Hepatocyte (in vitro differentiated cells): ENCODE results near the gene TUBD1. TPM values are rescaled to one million over a fixed set of nuclear protein-coding genes. Genes with fewer than 3 reads are reported as not detected.

ENCODE experiments used
- DNase-seq: peaks from one replicate; pipeline ENCODE4 v3.0.0-alpha.2; 2016; ENCODE audit warnings: low spot score
- H2AFZ ChIP-seq: fragments of 200-600 bp; sonication (generic); 2 replicates; pipeline ENCODE4 v1.6.0; 2016; ENCODE audit warnings: antibody characterized with exemption, mild to moderate bottlenecking
- H3K27ac ChIP-seq: fragments of 200-600 bp; sonication (generic); 2 replicates; pipeline ENCODE4 v1.5.1; 2016; ENCODE audit warnings: mild to moderate bottlenecking
- H3K27me3 ChIP-seq: fragments of 200-600 bp; sonication (generic); 2 replicates; pipeline ENCODE4 v1.6.1; 2016
- H3K36me3 ChIP-seq: fragments of 200-600 bp; sonication (generic); replicated peaks from 2 replicates; pipeline ENCODE4 v1.5.1; 2016; ENCODE audit warnings: low read depth; ENCODE audit not compliant: insufficient read depth
- H3K4me1 ChIP-seq: fragments of 200-600 bp; sonication (generic); 2 replicates; pipeline ENCODE4 v1.5.1; 2016; ENCODE audit warnings: mild to moderate bottlenecking, moderate library complexity; ENCODE audit not compliant: insufficient read depth
- H3K4me2 ChIP-seq: fragments of 200-600 bp; sonication (generic); 2 replicates; pipeline ENCODE4 v1.6.0; 2016
- H3K4me3 ChIP-seq: fragments of 200-600 bp; sonication (generic); 2 replicates; pipeline ENCODE4 v1.5.1; 2016; ENCODE audit warnings: mild to moderate bottlenecking
- H3K79me2 ChIP-seq: fragments of 200-600 bp; sonication (generic); 2 replicates; pipeline ENCODE4 v1.6.0; 2017; ENCODE audit warnings: mild to moderate bottlenecking
- H3K9me2 ChIP-seq: fragments of 200-600 bp; sonication (generic); replicated peaks from 2 replicates; pipeline ENCODE4 v1.6.0; 2017; ENCODE audit warnings: mild to moderate bottlenecking; ENCODE audit not compliant: insufficient read depth
- H3K9me3 ChIP-seq: fragments of 200-600 bp; sonication (generic); 2 replicates; pipeline ENCODE4 v1.5.1; 2016; ENCODE audit warnings: low read depth, mild to moderate bottlenecking
- H4K20me1 ChIP-seq: fragments of 200-600 bp; sonication (generic); 2 replicates; pipeline ENCODE4 v1.6.0; 2016; ENCODE audit warnings: mild to moderate bottlenecking; ENCODE audit not compliant: insufficient read depth, poor library complexity, severe bottlenecking
- EZH2 ChIP-seq: fragments of 200-600 bp; sonication (generic); IDR thresholded peaks from 2 replicates; pipeline ENCODE4 v1.6.1; 2016; ENCODE audit warnings: antibody characterized with exemption, mild to moderate bottlenecking, borderline replicate concordance
- EZH2phosphoT487 ChIP-seq: fragments of 200-600 bp; sonication (generic); IDR thresholded peaks from one replicate; pipeline ENCODE4 v1.6.1; 2018; ENCODE audit warnings: antibody characterized with exemption, mild to moderate bottlenecking, low read depth, moderate library complexity; ENCODE audit not compliant: unreplicated experiment, severe bottlenecking
- whole genome bisulfite sequencing: methylation state at CpG from one replicate; pipeline ENCODE4 v1.1.6; 2016; ENCODE audit warnings: low lambda C conversion rate; ENCODE audit errors: missing lambda C conversion rate; 5-methylcytosine and 5-hydroxymethylcytosine counted together
- polyA plus RNA-seq: library from polyadenylated mRNA; unstranded; fragments of >200 nt; fragmentation: Nextera tagmentation; extraction: Ambion mirVana; gene quantifications from 2 replicates; pipeline ENCODE4 v1.2.1, GENCODE V29; 2016
- total RNA-seq: library from RNA; depleted of rRNA; stranded (reverse); fragments of >200 nt; gene quantifications from 2 replicates; pipeline ENCODE4 v1.2.3, GENCODE V29; 2014
- TF ChIP-seq, protein P1 (sequence below): fragments of 200-600 bp; sonication (generic); IDR thresholded peaks from 2 replicates; pipeline ENCODE4 v1.5.1; 2016; ENCODE audit warnings: antibody characterized with exemption, mild to moderate bottlenecking; ENCODE audit not compliant: poor library complexity

Gene TUBD1
- total and polyA plus RNA-seq, 2 experiments from 2014 or later = 11.8 to 12.0 TPM

DNA sequence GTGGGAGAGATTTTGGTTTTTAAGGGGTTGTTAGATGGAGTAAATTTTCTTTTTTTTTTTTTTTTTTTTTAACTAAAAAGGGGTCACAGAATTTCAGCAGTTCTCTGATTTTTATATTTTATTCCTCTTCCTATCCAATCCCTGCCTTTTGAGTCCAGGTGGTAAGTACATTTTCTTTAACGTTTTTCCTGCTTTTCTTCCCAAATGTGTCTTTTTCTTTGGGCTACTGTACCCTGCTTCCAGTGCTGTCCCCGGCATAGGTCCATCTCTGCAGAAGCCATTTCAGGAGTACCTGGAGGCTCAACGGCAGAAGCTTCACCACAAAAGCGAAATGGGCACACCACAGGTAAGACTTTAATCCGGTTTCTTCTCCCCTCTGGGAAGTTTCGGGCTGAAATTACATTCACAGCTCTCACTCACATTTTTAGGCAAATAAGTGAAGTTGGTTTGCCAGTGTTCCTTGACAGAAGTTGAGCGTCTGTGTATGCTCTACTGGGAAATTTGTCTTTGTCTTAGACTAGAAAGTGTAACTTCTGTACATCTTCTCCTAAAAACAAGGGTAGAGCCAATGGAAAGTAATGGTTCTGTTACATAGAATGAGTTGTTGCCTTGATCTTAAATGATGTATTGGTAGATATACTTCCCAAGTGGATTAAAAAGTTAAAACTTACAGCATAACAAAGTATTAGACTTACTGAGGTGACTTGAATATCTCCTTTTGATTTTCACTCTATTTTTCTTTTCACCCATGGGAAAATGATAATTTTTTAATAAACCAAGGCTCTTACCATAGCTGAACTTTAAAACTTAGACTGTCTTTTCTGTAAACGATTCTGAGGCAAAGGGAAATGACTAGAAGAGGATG is 54.5 kb downstream of the TUBD1 start:
- Histone ChIP-seq H3K36me3 (peaks cover 5% of the 10 kb centered on the region), H3K4me2 (peak overlapping the region; percentile 74), H3K79me2 (peaks cover 35% of the 10 kb centered on the region), H3K4me1 (peaks cover 17% of the 10 kb centered on the region), H4K20me1 (peaks cover 11% of the 10 kb centered on the region), H2AFZ (no peak overlapping the region), H3K9me3 (no peaks in the 10 kb centered on the region), H3K4me3 (peak overlapping the region; percentile 61), H3K27ac (peak overlapping the region; percentile 99), H3K9me2 (no peaks in the 10 kb centered on the region), H3K27me3 (no peaks in the 10 kb centered on the region)
- no peak for TF ChIP-seq EZH2
- TF ChIP-seq, protein P1, sequence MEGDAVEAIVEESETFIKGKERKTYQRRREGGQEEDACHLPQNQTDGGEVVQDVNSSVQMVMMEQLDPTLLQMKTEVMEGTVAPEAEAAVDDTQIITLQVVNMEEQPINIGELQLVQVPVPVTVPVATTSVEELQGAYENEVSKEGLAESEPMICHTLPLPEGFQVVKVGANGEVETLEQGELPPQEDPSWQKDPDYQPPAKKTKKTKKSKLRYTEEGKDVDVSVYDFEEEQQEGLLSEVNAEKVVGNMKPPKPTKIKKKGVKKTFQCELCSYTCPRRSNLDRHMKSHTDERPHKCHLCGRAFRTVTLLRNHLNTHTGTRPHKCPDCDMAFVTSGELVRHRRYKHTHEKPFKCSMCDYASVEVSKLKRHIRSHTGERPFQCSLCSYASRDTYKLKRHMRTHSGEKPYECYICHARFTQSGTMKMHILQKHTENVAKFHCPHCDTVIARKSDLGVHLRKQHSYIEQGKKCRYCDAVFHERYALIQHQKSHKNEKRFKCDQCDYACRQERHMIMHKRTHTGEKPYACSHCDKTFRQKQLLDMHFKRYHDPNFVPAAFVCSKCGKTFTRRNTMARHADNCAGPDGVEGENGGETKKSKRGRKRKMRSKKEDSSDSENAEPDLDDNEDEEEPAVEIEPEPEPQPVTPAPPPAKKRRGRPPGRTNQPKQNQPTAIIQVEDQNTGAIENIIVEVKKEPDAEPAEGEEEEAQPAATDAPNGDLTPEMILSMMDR = no peak
- peak; percentile 89 for TF ChIP-seq EZH2phosphoT487
- DNase-seq = peak; percentile 20
- WGBS = 2% methylated on average over 8 of the region's 8 CpGs

DNA sequence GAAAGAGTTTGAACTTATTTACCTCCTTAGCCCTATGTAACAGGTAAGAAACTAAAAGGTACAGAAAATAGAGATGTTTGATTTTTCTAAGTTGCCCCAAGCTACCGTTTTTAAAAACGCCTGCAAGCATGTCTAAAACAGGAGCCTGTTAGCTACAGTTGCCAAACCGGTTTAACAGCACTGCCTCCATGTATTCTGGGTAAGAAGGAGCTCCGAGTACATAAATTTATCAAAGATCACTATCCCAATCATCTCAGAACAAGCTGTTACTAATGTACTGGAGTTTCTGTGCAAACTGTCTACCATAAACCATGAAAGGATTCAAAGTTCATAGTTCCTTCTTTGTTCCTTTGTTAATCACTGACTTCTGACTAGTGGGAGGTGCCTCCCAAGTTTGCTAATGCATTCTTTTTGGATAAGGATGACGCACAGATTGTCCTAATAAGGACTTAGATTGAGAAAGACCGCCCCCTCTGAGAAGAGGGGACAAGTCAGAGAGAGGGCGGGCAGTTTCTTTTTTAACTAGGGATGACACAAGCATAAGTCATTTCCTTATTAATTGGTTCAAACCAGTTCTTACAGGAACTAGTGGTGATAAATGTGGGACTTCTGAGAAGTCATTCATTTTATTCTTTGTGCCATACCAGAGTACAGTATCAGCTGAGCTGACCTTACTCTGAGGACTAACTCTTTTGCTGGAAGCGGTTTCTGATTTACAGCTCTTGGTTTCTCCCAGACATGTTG is 55.3 kb downstream of the TUBD1 start:
- H4K20me1 ChIP-seq = peaks cover 11% of the 10 kb centered on the region
- peak overlapping the region; percentile 99 for H3K27ac ChIP-seq
- TF ChIP-seq EZH2 (no peak), EZH2phosphoT487 (no peak)
- TF ChIP-seq, protein P1 = no peak
- no peaks in the 10 kb centered on the region for H3K27me3 ChIP-seq
- peaks cover 5% of the 10 kb centered on the region for H3K36me3 ChIP-seq
- peaks cover 35% of the 10 kb centered on the region for H3K79me2 ChIP-seq
- H3K9me3 ChIP-seq = no peaks in the 10 kb centered on the region
- H3K9me2 ChIP-seq = no peaks in the 10 kb centered on the region
- H3K4me2 ChIP-seq = peak overlapping the region; percentile 74
- peaks cover 17% of the 10 kb centered on the region for H3K4me1 ChIP-seq
- no peak overlapping the region for H2AFZ ChIP-seq
- H3K4me3 ChIP-seq = peak overlapping the region; percentile 61
- DNase-seq = peak; percentile 98
- 1% methylated on average over 8 of the region's 8 CpGs for WGBS

DNA sequence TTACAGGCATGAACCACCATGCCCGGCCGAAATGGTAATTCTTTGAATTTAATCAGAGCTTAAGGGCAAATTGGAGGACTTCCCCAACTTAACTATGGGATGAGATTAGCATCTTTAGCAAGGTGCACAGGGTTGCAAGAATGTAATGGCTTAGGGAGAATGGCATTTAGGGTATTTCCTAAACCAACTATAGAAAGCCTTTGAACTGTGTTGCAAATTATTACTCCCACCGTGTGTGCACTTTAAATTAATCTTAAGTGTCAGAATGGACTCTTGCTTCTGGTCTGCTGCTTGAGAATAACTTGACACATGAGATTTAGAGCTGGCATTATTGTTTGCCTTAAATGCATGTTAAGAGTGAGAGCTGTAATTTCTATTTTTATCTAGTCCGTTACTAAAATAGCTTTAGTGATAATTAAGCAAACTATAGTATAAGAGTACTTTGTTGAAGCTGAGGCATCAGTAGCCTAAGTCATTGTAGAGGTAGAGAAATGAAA is 59.8 kb downstream of the TUBD1 start:
- Histone ChIP-seq H2AFZ (no peak overlapping the region), H3K79me2 (peaks cover 14% of the 10 kb centered on the region), H3K9me2 (no peaks in the 10 kb centered on the region), H4K20me1 (no peaks in the 10 kb centered on the region), H3K27ac (no peak overlapping the region), H3K27me3 (no peaks in the 10 kb centered on the region), H3K9me3 (no peaks in the 10 kb centered on the region), H3K4me3 (no peak overlapping the region), H3K4me2 (no peak overlapping the region), H3K36me3 (no peaks in the 10 kb centered on the region), H3K4me1 (peaks cover 40% of the 10 kb centered on the region)
- no peak for DNase-seq
- WGBS = 58% methylated on average over 4 of the region's 4 CpGs
- TF ChIP-seq, protein P1 = no peak
- TF ChIP-seq EZH2 (no peak), EZH2phosphoT487 (no peak)
